GM23338 (cell line): ENCODE data around the gene CATSPER3. TPM values are rescaled to one million over a fixed set of nuclear protein-coding genes. Genes with fewer than 3 reads are reported as not detected.

Experiments
- ATAC-seq: fragments of 200-7000 bp; cut with Tn5 transposase; 3 replicates; pipeline ENCODE4 v1.9.1; 2020
- DNase-seq: peaks from one replicate; pipeline ENCODE4 v3.0.0-alpha.2; 2015; ENCODE audit warnings: low spot score
- H2AFZ ChIP-seq: fragments of 200-600 bp; sonication (generic); 2 replicates; pipeline ENCODE4 v1.8.0; 2016; ENCODE audit warnings: antibody characterized with exemption, mild to moderate bottlenecking, moderate library complexity
- H3F3A ChIP-seq: fragments of 200-600 bp; sonication (generic); replicated peaks from 2 replicates; pipeline ENCODE4 v1.8.0; 2017; ENCODE audit warnings: antibody characterized with exemption, mixed run types, low read depth
- H3K27ac ChIP-seq: fragments of 200-600 bp; sonication (generic); 2 replicates; pipeline ENCODE4 v1.6.1; 2016; ENCODE audit warnings: low read depth
- H3K27me3 ChIP-seq: fragments of 200-600 bp; sonication (generic); 2 replicates; pipeline ENCODE4 v1.8.0; 2016; ENCODE audit warnings: mild to moderate bottlenecking, mixed run types, moderate library complexity; ENCODE audit not compliant: insufficient read depth
- H3K36me3 ChIP-seq: fragments of 200-600 bp; sonication (generic); 2 replicates; pipeline ENCODE4 v1.8.0; 2016; ENCODE audit warnings: mild to moderate bottlenecking; ENCODE audit not compliant: insufficient read depth
- H3K4me1 ChIP-seq: fragments of 200-600 bp; sonication (generic); 2 replicates; pipeline ENCODE4 v1.8.0; 2016; ENCODE audit warnings: mild to moderate bottlenecking, moderate library complexity; ENCODE audit not compliant: insufficient read depth
- H3K4me2 ChIP-seq: fragments of 200-600 bp; sonication (generic); 2 replicates; pipeline ENCODE4 v1.7.1; 2017; ENCODE audit warnings: mixed run types
- H3K4me3 ChIP-seq: fragments of 200-600 bp; sonication (generic); 2 replicates; pipeline ENCODE4 v1.6.1; 2016; ENCODE audit warnings: mixed run types
- H3K79me2 ChIP-seq: fragments of 200-600 bp; sonication (generic); replicated peaks from 2 replicates; pipeline ENCODE4 v1.8.0; 2017; ENCODE audit warnings: mild to moderate bottlenecking; ENCODE audit not compliant: insufficient read depth
- H3K9me2 ChIP-seq: fragments of 200-600 bp; sonication (generic); 2 replicates; pipeline ENCODE4 v1.8.0; 2017; ENCODE audit not compliant: insufficient read depth
- H4K20me1 ChIP-seq: fragments of 200-600 bp; sonication (generic); replicated peaks from 2 replicates; pipeline ENCODE4 v1.8.0; 2017; ENCODE audit warnings: mild to moderate bottlenecking; ENCODE audit not compliant: insufficient read depth
- H3K27ac Mint-ChIP-seq: 2 replicates; pipeline ENCODE4 v1.8.0; 2020; ENCODE audit warnings: inconsistent platforms, mild to moderate bottlenecking, moderate library complexity, mixed read lengths
- H3K27me3 Mint-ChIP-seq: 3 replicates; pipeline ENCODE4 v1.8.0; 2022; ENCODE audit warnings: low read depth, mild to moderate bottlenecking, moderate library complexity, mixed read lengths, inconsistent platforms; ENCODE audit not compliant: insufficient read depth, poor library complexity
- H3K36me3 Mint-ChIP-seq: 3 replicates; pipeline ENCODE4 v1.8.0; 2021; ENCODE audit warnings: low read depth, mild to moderate bottlenecking, inconsistent platforms, moderate library complexity, mixed read lengths
- H3K4me1 Mint-ChIP-seq: 3 replicates; pipeline ENCODE4 v1.8.0; 2020; ENCODE audit warnings: mild to moderate bottlenecking, inconsistent platforms, mixed read lengths
- H3K4me3 Mint-ChIP-seq: 3 replicates; pipeline ENCODE4 v1.8.0; 2021; ENCODE audit warnings: moderate library complexity, mild to moderate bottlenecking, inconsistent platforms, mixed read lengths
- H3K9me3 Mint-ChIP-seq: 3 replicates; pipeline ENCODE4 v1.8.0; 2020; ENCODE audit warnings: moderate library complexity, mild to moderate bottlenecking, inconsistent platforms, mixed read lengths
- CREB1 ChIP-seq: fragments of 250-450 bp; sonication (Bioruptor Pico); IDR thresholded peaks from 2 replicates; pipeline ENCODE4 v1.5.0; 2020; ENCODE audit warnings: low read depth, mild to moderate bottlenecking, moderate library complexity
- EZH2 ChIP-seq: fragments of 200-600 bp; sonication (generic); IDR thresholded peaks from one replicate; pipeline ENCODE4 v1.8.0; 2017; ENCODE audit warnings: antibody characterized with exemption, mild to moderate bottlenecking, low read depth; ENCODE audit not compliant: unreplicated experiment
- EZH2phosphoT487 ChIP-seq: fragments of 200-600 bp; sonication (generic); IDR thresholded peaks from one replicate; pipeline ENCODE4 v1.8.1; 2018; ENCODE audit warnings: antibody characterized with exemption; ENCODE audit not compliant: unreplicated experiment
- JUNB ChIP-seq: IDR thresholded peaks from one replicate; pipeline ENCODE4 v1.6.1; 2016; ENCODE audit warnings: antibody characterized with exemption; ENCODE audit not compliant: unreplicated experiment
- NANOG ChIP-seq: IDR thresholded peaks from 2 replicates; pipeline ENCODE4 v1.6.1; 2016; ENCODE audit warnings: antibody characterized with exemption, borderline replicate concordance
- POLR2AphosphoS5 ChIP-seq: IDR thresholded peaks from 2 replicates; pipeline ENCODE4 v1.6.1; 2016; ENCODE audit warnings: antibody characterized with exemption, low read depth
- STAT1 ChIP-seq: IDR thresholded peaks from one replicate; pipeline ENCODE4 v1.6.1; 2016; ENCODE audit warnings: antibody characterized with exemption; ENCODE audit not compliant: unreplicated experiment
- ZNF331 ChIP-seq: fragments of 250-450 bp; sonication (Bioruptor Pico); IDR thresholded peaks from 2 replicates; pipeline ENCODE4 v1.5.0; 2020; ENCODE audit warnings: low read depth, mild to moderate bottlenecking, moderate library complexity
- polyA plus RNA-seq: library from polyadenylated mRNA; unstranded; fragments of >200 nt; fragmentation: Nextera tagmentation; extraction: Ambion mirVana; gene quantifications from 2 replicates; pipeline ENCODE4 v1.2.1, GENCODE V29; 2016
- total RNA-seq: library from RNA; depleted of rRNA; stranded (reverse); fragments of >200 nt; shearing (Covaris generic); gene quantifications from 2 replicates; pipeline ENCODE4 v1.2.3, GENCODE V29; 2014
- TF ChIP-seq, protein P1 (sequence below): IDR thresholded peaks from 2 replicates; pipeline ENCODE4 v1.6.1; 2016; ENCODE audit warnings: antibody characterized with exemption
- TF ChIP-seq, protein P2 (sequence below), 2 experiments: fragments of 200-600 bp in 1 of 2; sonication (generic) in 1 of 2; conservative IDR thresholded peaks; 2 replicates each; pipeline versions ENCODE4 v1.5.1 to v1.6.1; 2016 to 2017; ENCODE audit warnings: antibody characterized with exemption in 2 of 2, low read depth in 2 of 2, mild to moderate bottlenecking in 2 of 2, moderate library complexity in 1 of 2
- TF ChIP-seq, protein P3 (sequence below): IDR thresholded peaks from one replicate; pipeline ENCODE4 v1.6.1; 2018; ENCODE audit warnings: antibody characterized with exemption; ENCODE audit not compliant: unreplicated experiment

CATSPER3 gene
- total and polyA plus RNA-seq, 2 experiments from 2014 or later = 0.19 TPM; not detected in 1

DNA sequence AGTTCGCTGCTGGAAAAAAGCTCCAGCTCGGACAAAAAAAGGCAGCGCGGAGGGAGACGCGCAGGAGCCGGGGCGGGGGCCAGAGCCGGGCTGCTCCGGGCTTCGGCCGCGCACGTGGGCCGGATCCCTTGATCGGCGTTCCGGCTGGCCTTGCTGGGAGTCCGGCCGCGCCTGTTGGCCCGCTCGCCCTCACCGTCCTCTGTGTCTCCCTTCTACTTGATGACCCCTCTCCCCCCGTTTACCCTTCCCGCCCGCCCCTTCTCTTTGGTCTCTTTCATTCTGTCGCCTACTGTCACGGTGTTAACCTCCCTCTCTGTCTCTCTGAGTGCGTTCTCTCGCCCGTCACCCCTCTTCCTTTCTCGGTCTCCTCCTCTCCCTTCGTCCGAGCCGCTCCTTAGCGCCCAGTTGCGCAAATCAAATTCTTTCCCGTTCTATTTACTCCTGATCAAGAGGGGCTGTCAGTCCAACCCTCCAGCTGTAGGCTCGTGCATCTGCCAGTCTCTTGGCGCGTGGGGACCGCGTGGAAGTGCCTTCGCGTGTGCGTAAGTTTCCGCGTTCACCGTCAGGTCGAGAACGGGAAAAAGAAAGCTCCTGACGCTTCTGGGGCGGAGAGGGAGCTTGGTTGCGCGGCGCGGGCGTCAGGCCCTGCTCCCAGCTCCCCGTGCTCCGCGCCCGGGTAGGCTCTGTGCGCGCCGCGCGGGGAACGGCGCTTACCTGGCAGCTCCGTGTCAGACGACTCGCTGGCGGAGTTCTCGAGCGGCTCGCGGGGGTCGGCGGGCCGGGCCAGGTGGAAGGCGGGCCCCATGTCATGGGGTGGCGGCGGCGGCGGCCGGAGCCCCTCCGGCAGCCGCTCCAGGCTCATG, 65.5 kb downstream of the CATSPER3 start:
- H3K27ac Mint-ChIP-seq = no peak overlapping the region
- H3K27me3 Mint-ChIP-seq = peaks cover 92% of the 10 kb centered on the region
- TF ChIP-seq EZH2 (peak; percentile 100), NANOG (no peak), JUNB (no peak), ZNF331 (CRISPR knock-in tag) (no peak), EZH2phosphoT487 (peak; percentile 100), POLR2AphosphoS5 (no peak), STAT1 (no peak), CREB1 (CRISPR knock-in tag) (no peak)
- TF ChIP-seq, protein P1, sequence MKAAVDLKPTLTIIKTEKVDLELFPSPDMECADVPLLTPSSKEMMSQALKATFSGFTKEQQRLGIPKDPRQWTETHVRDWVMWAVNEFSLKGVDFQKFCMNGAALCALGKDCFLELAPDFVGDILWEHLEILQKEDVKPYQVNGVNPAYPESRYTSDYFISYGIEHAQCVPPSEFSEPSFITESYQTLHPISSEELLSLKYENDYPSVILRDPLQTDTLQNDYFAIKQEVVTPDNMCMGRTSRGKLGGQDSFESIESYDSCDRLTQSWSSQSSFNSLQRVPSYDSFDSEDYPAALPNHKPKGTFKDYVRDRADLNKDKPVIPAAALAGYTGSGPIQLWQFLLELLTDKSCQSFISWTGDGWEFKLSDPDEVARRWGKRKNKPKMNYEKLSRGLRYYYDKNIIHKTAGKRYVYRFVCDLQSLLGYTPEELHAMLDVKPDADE = no peak
- TF ChIP-seq, protein P2, sequence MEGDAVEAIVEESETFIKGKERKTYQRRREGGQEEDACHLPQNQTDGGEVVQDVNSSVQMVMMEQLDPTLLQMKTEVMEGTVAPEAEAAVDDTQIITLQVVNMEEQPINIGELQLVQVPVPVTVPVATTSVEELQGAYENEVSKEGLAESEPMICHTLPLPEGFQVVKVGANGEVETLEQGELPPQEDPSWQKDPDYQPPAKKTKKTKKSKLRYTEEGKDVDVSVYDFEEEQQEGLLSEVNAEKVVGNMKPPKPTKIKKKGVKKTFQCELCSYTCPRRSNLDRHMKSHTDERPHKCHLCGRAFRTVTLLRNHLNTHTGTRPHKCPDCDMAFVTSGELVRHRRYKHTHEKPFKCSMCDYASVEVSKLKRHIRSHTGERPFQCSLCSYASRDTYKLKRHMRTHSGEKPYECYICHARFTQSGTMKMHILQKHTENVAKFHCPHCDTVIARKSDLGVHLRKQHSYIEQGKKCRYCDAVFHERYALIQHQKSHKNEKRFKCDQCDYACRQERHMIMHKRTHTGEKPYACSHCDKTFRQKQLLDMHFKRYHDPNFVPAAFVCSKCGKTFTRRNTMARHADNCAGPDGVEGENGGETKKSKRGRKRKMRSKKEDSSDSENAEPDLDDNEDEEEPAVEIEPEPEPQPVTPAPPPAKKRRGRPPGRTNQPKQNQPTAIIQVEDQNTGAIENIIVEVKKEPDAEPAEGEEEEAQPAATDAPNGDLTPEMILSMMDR (conservative IDR thresholded peaks at IDR 0.05; ENCODE audit: low read depth in 2 of 2) = no peak
- TF ChIP-seq, protein P3, sequence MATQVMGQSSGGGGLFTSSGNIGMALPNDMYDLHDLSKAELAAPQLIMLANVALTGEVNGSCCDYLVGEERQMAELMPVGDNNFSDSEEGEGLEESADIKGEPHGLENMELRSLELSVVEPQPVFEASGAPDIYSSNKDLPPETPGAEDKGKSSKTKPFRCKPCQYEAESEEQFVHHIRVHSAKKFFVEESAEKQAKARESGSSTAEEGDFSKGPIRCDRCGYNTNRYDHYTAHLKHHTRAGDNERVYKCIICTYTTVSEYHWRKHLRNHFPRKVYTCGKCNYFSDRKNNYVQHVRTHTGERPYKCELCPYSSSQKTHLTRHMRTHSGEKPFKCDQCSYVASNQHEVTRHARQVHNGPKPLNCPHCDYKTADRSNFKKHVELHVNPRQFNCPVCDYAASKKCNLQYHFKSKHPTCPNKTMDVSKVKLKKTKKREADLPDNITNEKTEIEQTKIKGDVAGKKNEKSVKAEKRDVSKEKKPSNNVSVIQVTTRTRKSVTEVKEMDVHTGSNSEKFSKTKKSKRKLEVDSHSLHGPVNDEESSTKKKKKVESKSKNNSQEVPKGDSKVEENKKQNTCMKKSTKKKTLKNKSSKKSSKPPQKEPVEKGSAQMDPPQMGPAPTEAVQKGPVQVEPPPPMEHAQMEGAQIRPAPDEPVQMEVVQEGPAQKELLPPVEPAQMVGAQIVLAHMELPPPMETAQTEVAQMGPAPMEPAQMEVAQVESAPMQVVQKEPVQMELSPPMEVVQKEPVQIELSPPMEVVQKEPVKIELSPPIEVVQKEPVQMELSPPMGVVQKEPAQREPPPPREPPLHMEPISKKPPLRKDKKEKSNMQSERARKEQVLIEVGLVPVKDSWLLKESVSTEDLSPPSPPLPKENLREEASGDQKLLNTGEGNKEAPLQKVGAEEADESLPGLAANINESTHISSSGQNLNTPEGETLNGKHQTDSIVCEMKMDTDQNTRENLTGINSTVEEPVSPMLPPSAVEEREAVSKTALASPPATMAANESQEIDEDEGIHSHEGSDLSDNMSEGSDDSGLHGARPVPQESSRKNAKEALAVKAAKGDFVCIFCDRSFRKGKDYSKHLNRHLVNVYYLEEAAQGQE = no peak
- Histone ChIP-seq H2AFZ (peak overlapping the region; percentile 38; the same call in 1 of the 2 replicates), H3K27me3 (peaks cover 99% of the 10 kb centered on the region), H3F3A (peaks cover 13% of the 10 kb centered on the region), H3K9me2 (no peaks in the 10 kb centered on the region), H3K4me2 (peak overlapping the region; percentile 79), H3K4me1 (peaks cover 38% of the 10 kb centered on the region; the same call in 1 of the 2 replicates), H4K20me1 (peaks cover 21% of the 10 kb centered on the region), H3K4me3 (peak overlapping the region; percentile 53), H3K27ac (no peak overlapping the region), H3K36me3 (no peaks in the 10 kb centered on the region), H3K79me2 (no peaks in the 10 kb centered on the region)
- H3K9me3 Mint-ChIP-seq = peaks cover 10% of the 10 kb centered on the region; the same call in 2 of the 3 replicates
- H3K36me3 Mint-ChIP-seq = peaks cover 4% of the 10 kb centered on the region; the same call in 1 of the 3 replicates
- ATAC-seq (peak; percentile 1; the same call in 1 of the 3 replicates), DNase-seq (peak; percentile 81)
- peaks cover 37% of the 10 kb centered on the region for H3K4me1 Mint-ChIP-seq
- peak overlapping the region; percentile 61 for H3K4me3 Mint-ChIP-seq
